ENCODE results near the gene SAMD4A.

The SAMD4A gene

GRCh38 chr14:54535646-54536045 lies 31.3 kb upstream of the SAMD4A start:
- no peak for TF ChIP-seq SPI1 (IDR thresholded peaks at IDR 0.05; ENCODE audit: borderline replicate concordance, low read depth)
- no peak for TF ChIP-seq GABPA (IDR thresholded peaks at IDR 0.05; ENCODE audit: low read depth)
- TF ChIP-seq POLR2AphosphoS5 (IDR thresholded peaks at IDR 0.05; ENCODE audit: low read depth) = no peak
- no peak for TF ChIP-seq REST (IDR thresholded peaks at IDR 0.05; ENCODE audit: insufficient replicate concordance, low read depth)
- TF ChIP-seq CTCF (IDR thresholded peaks at IDR 0.05; ENCODE audit: insufficient read depth, low read length) = no peak
- no peak overlapping the region for H3K4me3 ChIP-seq (replicated peaks; ENCODE audit: insufficient read depth, low read length)
- no peaks in the 10 kb centered on the region for H3K27me3 ChIP-seq (ENCODE audit: insufficient read depth, poor library complexity, severe bottlenecking)
- H3K27ac ChIP-seq (replicated peaks) = no peak overlapping the region
- DNase-seq (ENCODE audit: low read depth in 1 of 2, low spot score in 1 of 2) = no peak

DNA sequence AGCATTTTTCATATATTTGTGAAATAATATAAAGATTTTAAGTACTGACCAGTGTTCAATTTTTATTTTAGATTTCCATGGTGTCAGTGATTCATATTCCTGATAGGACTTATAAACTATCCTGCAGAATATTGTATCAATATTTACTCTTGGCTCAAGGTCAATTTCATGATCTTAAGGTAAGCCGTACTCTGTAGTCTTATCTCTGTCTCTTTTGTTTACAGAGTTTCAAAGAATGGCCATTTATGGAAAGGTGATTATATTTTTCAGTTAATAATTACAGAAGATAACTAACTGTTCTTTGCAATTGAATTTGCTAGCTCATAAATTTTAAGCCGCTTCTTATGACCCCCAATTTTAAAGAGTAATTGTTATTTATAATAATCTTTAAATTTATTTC lies 29.3 kb upstream of the SAMD4A start:
- DNase-seq (ENCODE audit: low read depth in 1 of 2, low spot score in 1 of 2) = no peak
- TF ChIP-seq CTCF (IDR thresholded peaks at IDR 0.05; ENCODE audit: insufficient read depth, low read length) = no peak
- TF ChIP-seq SPI1 (IDR thresholded peaks at IDR 0.05; ENCODE audit: borderline replicate concordance, low read depth) = no peak
- TF ChIP-seq POLR2AphosphoS5 (IDR thresholded peaks at IDR 0.05; ENCODE audit: low read depth) = no peak
- TF ChIP-seq GABPA (IDR thresholded peaks at IDR 0.05; ENCODE audit: low read depth) = no peak
- TF ChIP-seq REST (IDR thresholded peaks at IDR 0.05; ENCODE audit: insufficient replicate concordance, low read depth) = no peak
- no peaks in the 10 kb centered on the region for H3K27me3 ChIP-seq (ENCODE audit: insufficient read depth, poor library complexity, severe bottlenecking)
- H3K4me3 ChIP-seq (replicated peaks; ENCODE audit: insufficient read depth, low read length) = no peak overlapping the region
- H3K27ac ChIP-seq (replicated peaks) = no peak overlapping the region

DNA sequence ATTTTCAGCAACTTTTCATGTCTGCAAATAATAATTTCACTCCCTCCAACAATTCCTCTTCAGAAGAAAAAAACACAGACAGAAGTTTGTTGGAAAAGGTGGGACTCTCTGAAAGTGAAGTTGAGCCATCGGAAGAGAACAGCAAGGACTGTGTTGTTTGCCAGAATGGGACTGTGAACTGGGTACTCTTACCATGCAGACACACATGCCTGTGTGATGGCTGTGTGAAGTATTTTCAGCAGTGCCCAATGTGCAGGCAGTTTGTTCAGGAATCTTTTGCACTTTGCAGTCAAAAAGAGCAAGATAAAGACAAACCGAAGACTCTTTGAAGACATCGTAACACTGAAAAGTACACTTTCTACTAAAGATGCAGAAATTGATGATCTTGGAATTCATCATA lies 28.9 kb upstream of the SAMD4A start:
- no peak for TF ChIP-seq SPI1 (IDR thresholded peaks at IDR 0.05; ENCODE audit: borderline replicate concordance, low read depth)
- no peak for TF ChIP-seq GABPA (IDR thresholded peaks at IDR 0.05; ENCODE audit: low read depth)
- no peak for TF ChIP-seq POLR2AphosphoS5 (IDR thresholded peaks at IDR 0.05; ENCODE audit: low read depth)
- no peak for TF ChIP-seq REST (IDR thresholded peaks at IDR 0.05; ENCODE audit: insufficient replicate concordance, low read depth)
- Histone ChIP-seq H3K4me3 (replicated peaks; ENCODE audit: insufficient read depth, low read length) (no peak overlapping the region), H3K27me3 (ENCODE audit: insufficient read depth, poor library complexity, severe bottlenecking) (no peaks in the 10 kb centered on the region), H3K27ac (replicated peaks) (no peak overlapping the region)
- DNase-seq (ENCODE audit: low read depth in 1 of 2, low spot score in 1 of 2) = no peak

Measured in HL-60 (cell line).